ENCODE results near the gene UBA3. TPM values are rescaled to one million over a fixed set of nuclear protein-coding genes. Genes with fewer than 3 reads are reported as not detected.

Gene UBA3
- polyA plus RNA-seq, 6 donors from 2014 or later = 57.8 to 123 (median 61.1) TPM

DNA sequence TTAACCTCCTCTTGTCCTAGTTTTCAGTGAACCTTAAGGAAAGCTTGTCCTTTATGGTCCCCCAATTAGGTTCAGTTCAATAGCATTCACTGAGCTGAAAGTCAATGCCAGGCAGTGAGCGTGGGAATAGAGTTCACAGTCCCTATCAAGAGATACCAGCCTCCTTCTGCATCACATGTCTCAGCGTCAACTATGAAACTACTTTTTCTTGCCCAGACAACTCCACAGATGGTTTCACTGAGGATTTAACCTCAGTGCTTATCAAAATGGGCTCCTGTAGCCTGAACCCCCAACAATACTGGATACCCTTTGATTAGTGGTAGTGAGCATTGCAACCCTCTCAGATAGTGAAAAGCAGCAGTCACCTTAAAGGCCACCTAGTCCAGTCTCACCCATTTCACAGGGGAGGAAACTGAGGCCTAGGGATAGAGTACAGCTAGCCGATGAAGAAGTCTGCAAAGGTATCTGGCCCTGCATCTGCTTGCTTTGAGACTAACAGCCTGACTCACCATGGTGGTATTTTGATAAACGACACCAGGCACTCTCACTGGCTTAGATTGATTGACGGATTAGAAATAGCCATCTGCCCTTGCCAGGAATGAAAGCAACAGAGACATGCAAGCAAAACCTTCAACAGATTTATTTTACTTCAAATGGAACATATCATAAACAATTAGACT is 1.6 kb upstream of the UBA3 start:
- peak overlapping the region; percentile 93 to 100 (median 100) for H3K27ac Mint-ChIP-seq
- DNase-seq (no peak), ATAC-seq (ENCODE audit: low read depth in 2 of 2) (no peak)
- H3K4me3 Mint-ChIP-seq = peak overlapping the region; percentile 21 to 97 (median 82)
- peaks cover 50 to 79% (median 55%) of the 10 kb centered on the region in 3 donors for H3K4me1 Mint-ChIP-seq
- no peaks in the 10 kb centered on the region for H3K9me3 Mint-ChIP-seq
- H3K27me3 Mint-ChIP-seq = no peaks in the 10 kb centered on the region
- no peaks in the 10 kb centered on the region for H3K36me3 Mint-ChIP-seq

DNA sequence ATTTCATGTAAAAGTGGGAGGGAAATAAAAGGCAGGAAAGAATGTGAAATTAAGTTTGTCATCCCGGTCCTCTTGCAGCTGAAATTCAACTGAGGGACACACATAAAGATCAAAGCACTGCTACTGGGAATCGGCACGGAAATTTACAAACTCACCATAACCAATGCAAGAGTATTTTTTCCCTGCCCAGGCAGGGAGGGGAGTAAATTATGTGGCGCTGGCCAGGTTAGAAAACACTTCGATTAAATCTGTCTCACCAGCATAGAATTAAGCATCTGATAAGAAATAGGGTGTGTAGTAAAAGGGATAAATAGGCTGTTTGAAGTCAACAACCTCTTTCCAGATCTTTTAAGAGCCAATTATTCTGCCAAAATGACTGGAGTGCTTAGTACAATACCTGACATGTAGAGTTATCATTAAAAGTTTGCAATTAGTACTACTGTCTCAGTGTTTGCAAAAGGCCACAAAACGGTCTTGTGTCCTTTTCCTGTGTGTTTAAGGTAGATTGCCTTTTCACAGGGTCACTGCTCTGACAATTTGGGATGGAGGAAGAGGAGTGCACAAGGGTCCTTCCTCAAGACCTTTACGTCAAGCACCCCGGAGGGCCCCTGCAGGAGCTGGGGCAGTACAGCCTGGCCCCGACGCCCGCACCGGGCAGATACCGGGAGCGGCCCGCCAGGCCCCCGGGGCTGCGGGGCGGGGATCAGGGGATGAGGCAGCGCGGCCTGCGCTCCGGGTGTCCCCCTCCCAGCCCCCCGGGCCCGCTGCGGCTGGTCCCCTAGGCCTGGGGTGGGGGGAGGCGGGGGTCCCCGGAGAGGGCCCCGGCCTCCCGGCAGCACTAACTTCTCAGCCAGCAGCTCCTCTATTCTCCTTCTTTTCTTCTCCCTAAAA is 651 bp downstream of the UBA3 start:
- ATAC-seq (ENCODE audit: low read depth in 2 of 2) (no peak), DNase-seq (no peak)
- Mint-ChIP-seq H3K27ac (peak overlapping the region in 5 of 6 donors; percentile 35 to 99 (median 91)), H3K36me3 (no peaks in the 10 kb centered on the region), H3K27me3 (no peaks in the 10 kb centered on the region), H3K4me3 (peak overlapping the region; percentile 80 to 97 (median 90)), H3K9me3 (no peaks in the 10 kb centered on the region), H3K4me1 (peaks cover 44 to 71% (median 47%) of the 10 kb centered on the region in 3 donors)

GRCh38 chr3:69072928-69073327 is 7.2 kb downstream of the UBA3 start:
- H3K36me3 Mint-ChIP-seq = peaks cover 24 to 25% of the 10 kb centered on the region in 2 donors
- peak overlapping the region in 4 of 6 donors; percentile 5 to 31 (median 19) for H3K27ac Mint-ChIP-seq
- DNase-seq (no peak), ATAC-seq (ENCODE audit: low read depth in 2 of 2) (no peak)
- no peaks in the 10 kb centered on the region for H3K27me3 Mint-ChIP-seq
- H3K4me1 Mint-ChIP-seq = peaks cover 13 to 36% (median 25%) of the 10 kb centered on the region in 3 donors
- no peaks in the 10 kb centered on the region for H3K9me3 Mint-ChIP-seq
- H3K4me3 Mint-ChIP-seq = no peak overlapping the region

- Mint-ChIP-seq H3K36me3 (peaks cover 7 to 15% of the 10 kb centered on the region in 2 donors), H3K27me3 (no peaks in the 10 kb centered on the region), H3K4me3 (no peak overlapping the region), H3K9me3 (no peaks in the 10 kb centered on the region), H3K4me1 (peaks cover 0 to 16% (median 7%) of the 10 kb centered on the region in 3 donors), H3K27ac (no peak overlapping the region)
- ATAC-seq (ENCODE audit: low read depth in 2 of 2) (no peak), DNase-seq (no peak)
Observed at GRCh38 chr3:69066121-69066520, 14.0 kb downstream of the UBA3 start.

DNA sequence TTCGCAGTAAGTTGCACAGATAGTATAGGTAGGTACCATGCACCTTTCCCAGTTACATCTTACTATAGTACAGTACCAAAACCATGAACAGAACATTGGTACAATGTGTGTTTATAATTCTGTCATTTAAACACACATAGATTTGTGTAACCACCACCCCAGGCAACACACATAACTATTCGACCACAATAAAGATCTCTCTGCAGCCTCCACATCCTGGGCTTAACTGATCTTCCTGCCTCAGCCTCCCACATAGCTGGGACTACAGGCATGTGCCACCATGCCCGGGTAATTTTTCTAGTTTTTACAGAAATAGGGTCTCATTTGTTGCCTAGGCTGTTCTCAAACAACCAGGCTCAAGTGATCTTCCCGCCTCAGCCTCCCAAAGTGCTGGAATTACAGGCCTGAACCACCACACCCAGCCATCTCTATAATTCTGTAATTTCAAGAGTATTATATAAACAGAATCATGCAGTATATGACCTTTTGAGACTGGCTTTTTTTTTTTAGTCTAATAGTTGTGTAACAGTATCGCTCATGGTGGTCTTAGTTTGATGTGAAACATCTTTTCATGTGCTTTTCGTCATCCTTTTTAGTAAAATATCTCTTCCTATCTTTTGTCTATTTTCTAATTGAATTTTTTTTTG is 14.7 kb downstream of the UBA3 start:
- no peaks in the 10 kb centered on the region for H3K9me3 Mint-ChIP-seq
- DNase-seq = no peak
- peaks cover 7 to 13% of the 10 kb centered on the region in 2 donors for H3K36me3 Mint-ChIP-seq
- peaks cover 0 to 12% (median 0%) of the 10 kb centered on the region in 3 donors for H3K4me1 Mint-ChIP-seq
- ATAC-seq (ENCODE audit: low read depth in 2 of 2) = no peak
- peak overlapping the region in 2 of 6 donors; percentile 49 to 57 for H3K27ac Mint-ChIP-seq
- H3K4me3 Mint-ChIP-seq = no peak overlapping the region
- no peaks in the 10 kb centered on the region for H3K27me3 Mint-ChIP-seq

- ATAC-seq (ENCODE audit: low read depth in 2 of 2) (no peak), DNase-seq (no peak)
- no peak overlapping the region for H3K4me3 Mint-ChIP-seq
Observed at GRCh38 chr3:69063636-69064035, 16.5 kb downstream of the UBA3 start.

DNA sequence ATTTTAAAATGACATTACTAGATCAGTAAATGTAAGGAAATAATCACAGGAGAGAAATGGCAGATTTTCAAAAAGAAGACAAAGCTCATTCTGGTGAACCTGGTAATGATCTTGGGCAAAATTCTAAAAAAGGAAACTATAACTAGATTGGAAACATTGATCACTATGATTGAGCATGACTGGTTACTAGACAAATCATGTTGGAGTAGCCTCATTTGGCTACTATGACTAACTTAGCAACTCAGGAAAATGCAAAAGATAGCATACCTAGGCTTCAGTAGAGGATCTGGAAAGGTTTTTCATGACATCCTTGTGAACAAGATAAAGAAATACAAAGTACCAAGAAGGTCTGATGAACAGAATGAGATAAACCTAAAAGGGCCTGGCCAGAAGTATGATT is 20.5 kb downstream of the UBA3 start:
- H3K27me3 Mint-ChIP-seq = no peaks in the 10 kb centered on the region
- DNase-seq (no peak), ATAC-seq (ENCODE audit: low read depth in 2 of 2) (no peak)
- H3K27ac Mint-ChIP-seq = peak overlapping the region; percentile 80 to 98 (median 92)
- no peaks in the 10 kb centered on the region for H3K9me3 Mint-ChIP-seq
- H3K36me3 Mint-ChIP-seq = peaks cover 26 to 27% of the 10 kb centered on the region in 2 donors
- H3K4me3 Mint-ChIP-seq = no peak overlapping the region
- peaks cover 18 to 34% (median 19%) of the 10 kb centered on the region in 3 donors for H3K4me1 Mint-ChIP-seq

More at GRCh38 chr3:69063636-69064035, 16.5 kb downstream of the UBA3 start:
- Mint-ChIP-seq H3K4me1 (peaks cover 13 to 23% (median 13%) of the 10 kb centered on the region in 3 donors), H3K9me3 (no peaks in the 10 kb centered on the region), H3K36me3 (peaks cover 19 to 23% of the 10 kb centered on the region in 2 donors), H3K27ac (peak overlapping the region in 3 of 6 donors; percentile 6 to 33 (median 19)), H3K27me3 (no peaks in the 10 kb centered on the region)

DNA sequence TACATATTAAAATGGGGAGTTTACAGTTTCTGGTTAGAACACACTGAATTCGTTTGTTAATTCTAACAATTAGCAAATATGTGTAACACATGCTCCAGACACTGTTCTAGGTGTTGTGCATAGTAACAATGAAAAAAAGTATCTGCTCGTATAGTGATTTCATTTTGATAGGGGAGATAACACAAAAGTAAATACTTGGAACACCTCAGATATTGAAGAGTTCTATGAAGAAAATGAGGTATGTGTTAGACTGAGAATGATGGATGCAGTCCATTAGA is 21.3 kb downstream of the UBA3 start:
- H3K4me1 Mint-ChIP-seq = peaks cover 18 to 34% (median 19%) of the 10 kb centered on the region in 3 donors
- no peaks in the 10 kb centered on the region for H3K9me3 Mint-ChIP-seq
- DNase-seq (no peak), ATAC-seq (ENCODE audit: low read depth in 2 of 2) (no peak)
- peaks cover 26 to 27% of the 10 kb centered on the region in 2 donors for H3K36me3 Mint-ChIP-seq
- H3K27ac Mint-ChIP-seq = peak overlapping the region; percentile 80 to 98 (median 92)
- no peaks in the 10 kb centered on the region for H3K27me3 Mint-ChIP-seq
- H3K4me3 Mint-ChIP-seq = peak overlapping the region in 7 of 8 donors; percentile 5 to 82 (median 65)

DNA sequence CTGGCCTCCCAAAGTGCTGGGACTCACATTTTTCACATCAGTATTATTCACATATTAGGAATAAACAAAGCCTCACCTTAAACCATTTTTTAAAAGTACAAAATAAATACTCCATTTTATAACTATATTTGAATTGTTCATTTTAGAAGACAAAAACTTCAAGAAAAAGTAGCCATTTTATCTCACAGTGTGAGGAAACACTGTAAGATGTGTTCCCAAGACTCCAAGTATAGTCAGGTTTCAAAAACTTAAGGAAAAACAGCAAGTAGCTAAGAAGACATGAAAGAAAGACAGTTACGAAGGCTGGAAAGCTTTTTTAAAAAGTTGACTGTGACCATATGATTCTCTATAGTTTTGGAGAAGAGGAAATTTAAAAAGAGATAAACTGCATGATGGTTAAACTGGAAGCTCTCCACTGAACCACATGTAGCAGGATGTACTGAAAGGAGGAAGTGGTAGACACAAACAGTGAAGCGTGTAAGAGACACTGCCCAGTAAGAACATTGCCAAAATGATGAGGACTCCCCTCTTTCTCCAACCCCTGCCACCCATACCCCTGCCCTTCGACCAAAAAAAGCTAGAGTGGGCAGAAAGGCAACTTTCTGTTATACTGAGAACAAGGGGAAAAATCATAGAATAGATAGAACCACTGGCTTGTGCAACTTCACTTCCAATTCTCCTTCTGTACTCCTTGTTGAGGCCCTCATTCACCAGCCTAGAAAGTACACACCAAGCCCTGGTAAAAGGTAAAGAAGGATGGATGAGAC is 21.8 kb downstream of the UBA3 start:
- DNase-seq = peak; percentile 70
- H3K4me3 Mint-ChIP-seq = peak overlapping the region; percentile 5 to 82 (median 70)
- no peaks in the 10 kb centered on the region for H3K9me3 Mint-ChIP-seq
- peaks cover 26 to 27% of the 10 kb centered on the region in 2 donors for H3K36me3 Mint-ChIP-seq
- H3K4me1 Mint-ChIP-seq = peaks cover 18 to 34% (median 19%) of the 10 kb centered on the region in 3 donors
- H3K27ac Mint-ChIP-seq = peak overlapping the region; percentile 80 to 98 (median 92)
- peak; percentile 100 for ATAC-seq (ENCODE audit: low read depth in 2 of 2)
- H3K27me3 Mint-ChIP-seq = no peaks in the 10 kb centered on the region

DNA sequence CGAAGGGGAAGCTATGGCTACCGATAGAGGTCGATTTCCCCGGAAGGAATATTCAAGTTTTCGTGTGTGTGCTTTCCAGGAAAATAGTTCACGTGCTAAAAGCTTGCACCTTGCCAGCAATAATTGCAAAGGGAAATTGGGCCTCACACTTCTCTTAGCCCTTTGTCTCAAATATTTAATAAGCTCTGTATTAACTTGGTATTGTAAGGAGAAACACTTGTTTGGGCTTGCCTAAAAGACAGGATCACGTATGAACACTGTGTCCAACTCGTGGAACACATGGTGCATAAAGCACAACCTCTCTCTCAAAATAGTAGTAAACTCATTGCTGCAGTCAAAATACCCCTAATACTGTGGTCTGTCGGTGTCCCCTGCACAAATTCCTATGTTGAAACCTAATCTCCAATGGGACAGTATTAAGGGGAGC is 27.7 kb downstream of the UBA3 start:
- ATAC-seq (ENCODE audit: low read depth in 2 of 2) (no peak), DNase-seq (no peak)
- Mint-ChIP-seq H3K9me3 (no peaks in the 10 kb centered on the region), H3K27ac (peak overlapping the region; percentile 99), H3K36me3 (peaks cover 9 to 14% of the 10 kb centered on the region in 2 donors), H3K4me3 (peak overlapping the region; percentile 96 to 100 (median 98)), H3K4me1 (peaks cover 25 to 50% (median 31%) of the 10 kb centered on the region in 3 donors), H3K27me3 (no peaks in the 10 kb centered on the region)

GRCh38 chr3:69051756-69052471 is 28.3 kb downstream of the UBA3 start, which contains the start of gene TMF1:
TMF1 (minus strand) TSS chr3:69052333; CDS start chr3:69052086, 247 bp downstream.
- ATAC-seq (ENCODE audit: low read depth in 2 of 2) (peak; percentile 88 to 89), DNase-seq (peak; percentile 96)
- H3K9me3 Mint-ChIP-seq = no peaks in the 10 kb centered on the region
- peaks cover 29 to 47% (median 35%) of the 10 kb centered on the region in 3 donors for H3K4me1 Mint-ChIP-seq
- H3K27me3 Mint-ChIP-seq = no peaks in the 10 kb centered on the region
- H3K36me3 Mint-ChIP-seq = peaks cover 13 to 18% of the 10 kb centered on the region in 2 donors
- peak within 1 kb of the TSS; percentile 96 to 100 (median 98) for H3K4me3 Mint-ChIP-seq
- peak within 1 kb of the TSS; percentile 99 for H3K27ac Mint-ChIP-seq

- Mint-ChIP-seq H3K4me1 (peaks cover 34 to 51% (median 35%) of the 10 kb centered on the region in 3 donors), H3K36me3 (peaks cover 12 to 15% of the 10 kb centered on the region in 2 donors), H3K27ac (peak overlapping the region in 3 of 6 donors; percentile 43 to 86 (median 52)), H3K9me3 (no peaks in the 10 kb centered on the region), H3K4me3 (peak overlapping the region in 4 of 8 donors; percentile 21 to 96 (median 48)), H3K27me3 (no peaks in the 10 kb centered on the region)
- no peak for DNase-seq
- ATAC-seq (ENCODE audit: low read depth in 2 of 2) = no peak
Observed at GRCh38 chr3:69048990-69049389, 31.2 kb downstream of the UBA3 start.
